ENCODE measurements around the gene BCR.
"Not testable (repeated sequence)": the region's sequence is repeated elsewhere in the genome, so short reads cannot be mapped to it uniquely, and the experiment has no call there.

BCR gene

GRCh38 chr22:23180301-23180892 lies at the start of gene BCR:
BCR (plus strand) TSS chr22:23180509; CDS start chr22:23180961, 452 bp downstream.
- Histone ChIP-seq H3K9ac (peak within 1 kb of the TSS; percentile 96), H3K36me3 (peaks cover 44% of the 10 kb centered on the region), H3K9me3 (peaks cover 22% of the 10 kb centered on the region), H3K4me2 (peak within 1 kb of the TSS; percentile 100), H4K20me1 (peaks cover 74% of the 10 kb centered on the region), H3K27ac (peak within 1 kb of the TSS; percentile 97), H3K27me3 (no peaks in the 10 kb centered on the region), H3K4me1 (peaks cover 41% of the 10 kb centered on the region), H3K4me3 (peak within 1 kb of the TSS; percentile 99)
- TF ChIP-seq Cebpa-rat (IDR thresholded peaks at IDR 0.05), result no peak

GRCh38 chr22:23130697-23131096 lies 49.6 kb upstream of the BCR start:
- H3K9me3 ChIP-seq, result no peaks in the 10 kb centered on the region
- no peak for TF ChIP-seq Cebpa-rat (IDR thresholded peaks at IDR 0.05)
- no peak overlapping the region for H3K4me3 ChIP-seq
- H3K4me2 ChIP-seq, result peak overlapping the region; percentile 63; the same call in 1 of the 2 replicates
- no peaks in the 10 kb centered on the region; the same call in 1 of the 2 replicates for H3K36me3 ChIP-seq
- H3K4me1 ChIP-seq, result peaks cover 55% of the 10 kb centered on the region
- H3K27me3 ChIP-seq, result no peaks in the 10 kb centered on the region
- no peak overlapping the region for H3K9ac ChIP-seq
- H4K20me1 ChIP-seq, result no peaks in the 10 kb centered on the region
- no peak overlapping the region for H3K27ac ChIP-seq

GRCh38 chr22:23131931-23132330 lies 48.4 kb upstream of the BCR start:
- Histone ChIP-seq H4K20me1 (no peaks in the 10 kb centered on the region), H3K4me1 (peaks cover 67% of the 10 kb centered on the region), H3K4me3 (no peak overlapping the region), H3K9ac (0 out of 2 replicates have a peak overlapping the region, but pooled peaks have one; percentile 13), H3K9me3 (no peaks in the 10 kb centered on the region), H3K4me2 (peak overlapping the region; percentile 63), H3K36me3 (no peaks in the 10 kb centered on the region), H3K27me3 (no peaks in the 10 kb centered on the region), H3K27ac (0 out of 2 replicates have a peak overlapping the region, but pooled peaks have one; percentile 7)
- no peak for TF ChIP-seq Cebpa-rat (IDR thresholded peaks at IDR 0.05)

DNA sequence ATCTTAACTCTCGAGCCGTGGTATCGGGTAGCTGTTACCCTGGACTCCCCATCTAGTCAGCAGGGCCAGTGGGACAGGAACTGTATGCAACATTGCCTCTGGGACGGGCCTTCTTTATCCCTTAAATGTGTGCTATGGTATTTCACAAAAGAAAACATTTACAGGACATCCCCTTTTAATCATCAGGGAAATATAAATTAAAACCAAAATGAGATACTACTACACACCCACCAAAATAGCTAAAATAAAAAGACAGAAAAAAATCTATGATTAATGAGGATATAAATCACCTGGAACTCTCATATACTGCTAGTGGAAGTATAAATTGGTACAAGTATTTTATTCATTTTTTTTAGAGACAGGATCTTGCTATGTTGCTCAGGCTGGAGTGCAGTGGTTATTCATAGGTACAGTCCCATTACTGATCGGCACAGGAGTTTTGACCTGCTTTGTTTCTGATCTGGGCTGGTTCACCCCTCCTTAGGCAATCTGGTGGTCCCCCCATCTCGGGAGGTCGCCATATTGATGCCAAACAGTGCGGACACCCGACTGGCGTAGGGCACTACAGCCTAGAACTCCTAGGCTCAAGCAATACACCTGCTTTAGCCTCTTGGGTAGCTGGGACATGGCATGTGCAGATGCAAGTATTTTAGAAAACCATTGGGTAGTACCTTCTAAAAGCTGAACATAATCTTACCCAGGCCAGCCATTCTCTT lies 47.8 kb upstream of the BCR start:
- no peak for TF ChIP-seq Cebpa-rat (IDR thresholded peaks at IDR 0.05)
- no peaks in the 10 kb centered on the region for H3K9me3 ChIP-seq
- no peak overlapping the region for H3K4me3 ChIP-seq
- H4K20me1 ChIP-seq, result no peaks in the 10 kb centered on the region
- peaks cover 73% of the 10 kb centered on the region for H3K4me1 ChIP-seq
- no peak overlapping the region for H3K9ac ChIP-seq
- no peaks in the 10 kb centered on the region for H3K36me3 ChIP-seq
- H3K27me3 ChIP-seq, result no peaks in the 10 kb centered on the region
- H3K27ac ChIP-seq, result no peak overlapping the region
- peak overlapping the region; percentile 63 for H3K4me2 ChIP-seq

DNA sequence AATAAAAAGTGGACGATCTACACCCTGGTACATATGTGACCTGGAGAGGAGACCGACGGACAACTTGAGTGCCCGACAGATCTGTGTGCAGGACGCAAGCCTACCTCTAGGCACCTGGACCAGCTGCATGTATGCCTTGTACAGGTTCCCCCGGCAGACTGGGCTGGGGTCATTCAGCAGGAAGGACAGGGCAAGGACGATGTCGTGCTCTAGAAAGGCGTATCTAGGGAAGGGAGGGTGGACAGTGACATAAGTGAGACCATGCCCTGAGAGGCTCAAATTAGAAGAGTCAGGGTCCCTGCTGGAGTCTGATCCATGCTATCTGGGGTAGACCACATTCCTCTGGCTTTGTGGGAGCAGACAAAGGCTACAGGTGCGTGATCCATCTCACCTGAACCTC lies 46.4 kb upstream of the BCR start:
- Histone ChIP-seq H3K9me3 (no peaks in the 10 kb centered on the region), H3K9ac (no peak overlapping the region), H3K36me3 (no peaks in the 10 kb centered on the region), H3K27me3 (no peaks in the 10 kb centered on the region), H3K4me1 (peaks cover 80% of the 10 kb centered on the region), H3K4me2 (no peak overlapping the region), H3K4me3 (no peak overlapping the region), H3K27ac (no peak overlapping the region), H4K20me1 (peaks cover 8% of the 10 kb centered on the region)
- TF ChIP-seq Cebpa-rat (IDR thresholded peaks at IDR 0.05), result no peak

GRCh38 chr22:23136991-23137390 lies 43.3 kb upstream of the BCR start:
- H3K27me3 ChIP-seq, H3K36me3 ChIP-seq, H3K9ac ChIP-seq, H3K9me3 ChIP-seq, H3K4me3 ChIP-seq, H4K20me1 ChIP-seq: not testable (repeated sequence)
- Histone ChIP-seq H3K4me2 (peak overlapping the region; percentile 90), H3K4me1 (peaks cover 95% of the 10 kb centered on the region), H3K27ac (peak overlapping the region; percentile 71)

DNA sequence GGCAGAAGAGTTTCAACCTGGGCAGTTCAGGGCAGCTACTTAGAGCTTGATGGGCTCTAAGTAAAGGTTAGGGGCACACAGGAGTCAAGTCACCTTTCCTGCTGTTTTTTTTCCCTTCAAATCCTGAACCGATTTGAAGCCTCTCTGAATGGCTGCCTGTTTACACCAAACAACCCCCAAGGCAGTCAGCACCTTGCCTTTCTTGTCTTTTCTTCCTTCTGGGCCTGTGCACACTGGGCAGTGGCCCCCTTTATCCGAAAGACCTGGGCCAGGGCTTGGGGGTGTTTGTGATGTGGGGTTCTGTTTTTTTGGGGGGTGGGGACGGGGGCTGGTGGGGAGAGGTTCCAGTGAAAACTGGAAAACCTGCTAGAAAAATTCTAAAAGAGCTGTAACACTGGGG lies 42.8 kb upstream of the BCR start:
- H3K27me3 ChIP-seq, result no peaks in the 10 kb centered on the region
- H3K36me3 ChIP-seq, result no peaks in the 10 kb centered on the region
- H3K27ac ChIP-seq, result peak overlapping the region; percentile 71
- H3K9me3 ChIP-seq, result no peaks in the 10 kb centered on the region
- no peak for TF ChIP-seq Cebpa-rat (IDR thresholded peaks at IDR 0.05)
- peaks cover 8% of the 10 kb centered on the region for H4K20me1 ChIP-seq
- H3K4me1 ChIP-seq, result peaks cover 95% of the 10 kb centered on the region
- peak overlapping the region; percentile 90 for H3K4me2 ChIP-seq
- peak overlapping the region; percentile 44; the same call in 1 of the 2 replicates for H3K4me3 ChIP-seq
- H3K9ac ChIP-seq, result peak overlapping the region; percentile 56; the same call in 1 of the 2 replicates

- Histone ChIP-seq H3K9ac (peak overlapping the region; percentile 56; the same call in 1 of the 2 replicates), H3K4me2 (peak overlapping the region; percentile 90), H3K9me3 (no peaks in the 10 kb centered on the region), H4K20me1 (peaks cover 8% of the 10 kb centered on the region), H3K4me1 (peaks cover 97% of the 10 kb centered on the region), H3K27ac (peak overlapping the region; percentile 71), H3K27me3 (no peaks in the 10 kb centered on the region), H3K4me3 (peak overlapping the region; percentile 44; the same call in 1 of the 2 replicates), H3K36me3 (no peaks in the 10 kb centered on the region)
- no peak for TF ChIP-seq Cebpa-rat (IDR thresholded peaks at IDR 0.05)
These were observed 42.3 kb upstream of the BCR start for GRCh38 chr22:23137905-23138561.

- peaks cover 97% of the 10 kb centered on the region for H3K4me1 ChIP-seq
- H3K4me2 ChIP-seq, result peak overlapping the region; percentile 90
- peak overlapping the region; percentile 71 for H3K27ac ChIP-seq
- TF ChIP-seq Cebpa-rat (IDR thresholded peaks at IDR 0.05), result no peak
- no peaks in the 10 kb centered on the region for H3K27me3 ChIP-seq
- H3K4me3 ChIP-seq, result peak overlapping the region; percentile 44; the same call in 1 of the 2 replicates
- H4K20me1 ChIP-seq, result peaks cover 8% of the 10 kb centered on the region
- no peaks in the 10 kb centered on the region for H3K9me3 ChIP-seq
- H3K36me3 ChIP-seq, result no peaks in the 10 kb centered on the region
- H3K9ac ChIP-seq, result peak overlapping the region; percentile 56; the same call in 1 of the 2 replicates
These were observed 41.5 kb upstream of the BCR start for GRCh38 chr22:23138584-23139435.
